HL-60 (cell line): ENCODE results near the gene B4GALNT1.

ENCODE experiments used
- DNase-seq, 2 experiments: peaks; one replicate each; pipeline ENCODE4 v3.0.0-alpha.2; 2010 to 2020; ENCODE audit warnings: low read depth in 1 of 2, low spot score in 1 of 2
- H3K27ac ChIP-seq: fragments of 250-450 bp; sonication (Bioruptor Pico); replicated peaks from 2 replicates; pipeline ENCODE4 v1.5.1; 2020; ENCODE audit warnings: mild to moderate bottlenecking, moderate library complexity
- H3K27me3 ChIP-seq: fragments of 250-450 bp; sonication (Bioruptor Pico); 2 replicates; pipeline ENCODE4 v1.5.1; 2021; ENCODE audit warnings: mild to moderate bottlenecking, moderate library complexity; ENCODE audit not compliant: insufficient read depth, poor library complexity, severe bottlenecking
- H3K4me3 ChIP-seq: replicated peaks from 2 replicates; pipeline ENCODE4 v1.5.1; 2011; ENCODE audit warnings: mild to moderate bottlenecking, control low read depth, low read length; ENCODE audit not compliant: insufficient read depth
- CTCF ChIP-seq: IDR thresholded peaks from one replicate; pipeline ENCODE4 v1.5.1; 2011; ENCODE audit warnings: low read length, control low read depth, inconsistent platforms; ENCODE audit not compliant: insufficient read depth
- GABPA ChIP-seq: IDR thresholded peaks from 2 replicates; pipeline ENCODE4 v1.6.1; 2012; ENCODE audit warnings: low read depth
- POLR2AphosphoS5 ChIP-seq: IDR thresholded peaks from 2 replicates; pipeline ENCODE4 v1.6.1; 2012; ENCODE audit warnings: low read depth
- SPI1 ChIP-seq: IDR thresholded peaks from 2 replicates; pipeline ENCODE4 v1.6.1; 2012; ENCODE audit warnings: low read depth, mild to moderate bottlenecking, borderline replicate concordance
- TF ChIP-seq, protein P1 (sequence below): IDR thresholded peaks from 2 replicates; pipeline ENCODE4 v1.6.1; 2012; ENCODE audit warnings: low read depth; ENCODE audit not compliant: insufficient replicate concordance

The B4GALNT1 gene

DNA sequence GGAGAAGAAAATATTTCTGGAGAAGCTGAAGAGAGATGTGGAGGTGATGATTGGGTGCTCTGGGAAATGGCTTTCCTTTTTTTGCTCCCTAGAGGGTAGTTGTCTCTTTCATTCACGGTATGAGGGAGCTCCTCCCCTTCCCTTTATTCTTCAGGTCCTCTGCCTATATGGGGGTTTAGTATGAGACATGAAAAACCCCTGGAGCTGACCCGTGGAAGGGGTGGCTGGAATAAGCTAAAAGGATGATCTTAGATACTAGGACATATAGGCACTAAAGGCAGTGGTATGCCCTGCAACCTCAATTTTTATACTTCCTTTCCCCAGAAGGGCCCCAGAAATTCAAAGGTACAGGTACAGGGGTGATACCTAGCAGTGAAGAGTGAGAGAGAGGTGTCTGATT lies 32.6 kb downstream of the B4GALNT1 start:
- TF ChIP-seq, protein P1, sequence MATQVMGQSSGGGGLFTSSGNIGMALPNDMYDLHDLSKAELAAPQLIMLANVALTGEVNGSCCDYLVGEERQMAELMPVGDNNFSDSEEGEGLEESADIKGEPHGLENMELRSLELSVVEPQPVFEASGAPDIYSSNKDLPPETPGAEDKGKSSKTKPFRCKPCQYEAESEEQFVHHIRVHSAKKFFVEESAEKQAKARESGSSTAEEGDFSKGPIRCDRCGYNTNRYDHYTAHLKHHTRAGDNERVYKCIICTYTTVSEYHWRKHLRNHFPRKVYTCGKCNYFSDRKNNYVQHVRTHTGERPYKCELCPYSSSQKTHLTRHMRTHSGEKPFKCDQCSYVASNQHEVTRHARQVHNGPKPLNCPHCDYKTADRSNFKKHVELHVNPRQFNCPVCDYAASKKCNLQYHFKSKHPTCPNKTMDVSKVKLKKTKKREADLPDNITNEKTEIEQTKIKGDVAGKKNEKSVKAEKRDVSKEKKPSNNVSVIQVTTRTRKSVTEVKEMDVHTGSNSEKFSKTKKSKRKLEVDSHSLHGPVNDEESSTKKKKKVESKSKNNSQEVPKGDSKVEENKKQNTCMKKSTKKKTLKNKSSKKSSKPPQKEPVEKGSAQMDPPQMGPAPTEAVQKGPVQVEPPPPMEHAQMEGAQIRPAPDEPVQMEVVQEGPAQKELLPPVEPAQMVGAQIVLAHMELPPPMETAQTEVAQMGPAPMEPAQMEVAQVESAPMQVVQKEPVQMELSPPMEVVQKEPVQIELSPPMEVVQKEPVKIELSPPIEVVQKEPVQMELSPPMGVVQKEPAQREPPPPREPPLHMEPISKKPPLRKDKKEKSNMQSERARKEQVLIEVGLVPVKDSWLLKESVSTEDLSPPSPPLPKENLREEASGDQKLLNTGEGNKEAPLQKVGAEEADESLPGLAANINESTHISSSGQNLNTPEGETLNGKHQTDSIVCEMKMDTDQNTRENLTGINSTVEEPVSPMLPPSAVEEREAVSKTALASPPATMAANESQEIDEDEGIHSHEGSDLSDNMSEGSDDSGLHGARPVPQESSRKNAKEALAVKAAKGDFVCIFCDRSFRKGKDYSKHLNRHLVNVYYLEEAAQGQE, result no peak
- TF ChIP-seq SPI1, result no peak
- no peak for TF ChIP-seq POLR2AphosphoS5
- TF ChIP-seq GABPA, result no peak
- no peak overlapping the region for H3K4me3 ChIP-seq
- peaks cover 8% of the 10 kb centered on the region for H3K27me3 ChIP-seq

DNA sequence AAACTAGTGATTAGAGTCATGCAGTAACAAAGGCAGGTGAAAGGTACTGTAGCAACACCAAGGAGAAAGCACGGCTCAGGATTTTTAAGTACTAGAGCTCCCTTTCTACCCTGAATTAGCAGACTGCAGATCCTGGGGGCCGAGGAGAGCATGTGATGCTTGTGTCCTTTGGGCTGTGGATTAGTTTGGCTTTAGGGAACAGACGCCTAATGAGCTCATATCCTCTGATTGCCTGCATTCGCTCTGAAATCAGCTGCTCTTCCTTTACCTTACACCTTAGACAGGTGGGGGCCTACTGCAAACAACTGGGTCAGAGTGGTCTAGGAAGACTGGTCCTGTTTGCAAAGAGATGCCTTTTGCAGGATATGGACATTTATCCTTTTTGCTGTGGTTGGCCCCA lies 39.8 kb downstream of the B4GALNT1 start:
- H3K27me3 ChIP-seq, result no peaks in the 10 kb centered on the region
- TF ChIP-seq, protein P1, result no peak
- TF ChIP-seq GABPA, result no peak
- TF ChIP-seq SPI1, result no peak
- TF ChIP-seq POLR2AphosphoS5, result no peak
- TF ChIP-seq CTCF, result no peak

More for the DNA sequence above, 32.6 kb downstream of the B4GALNT1 start:
- DNase-seq, result no peak
- no peak overlapping the region for H3K27ac ChIP-seq

GRCh38 chr12:57592551-57593165 lies 40.3 kb downstream of the B4GALNT1 start:
- Histone ChIP-seq H3K4me3 (no peak overlapping the region), H3K27me3 (no peaks in the 10 kb centered on the region), H3K27ac (no peak overlapping the region)
- no peak for DNase-seq
- no peak for TF ChIP-seq CTCF
- no peak for TF ChIP-seq SPI1
- no peak for TF ChIP-seq POLR2AphosphoS5
- TF ChIP-seq, protein P1, result no peak
- no peak for TF ChIP-seq GABPA

More for the DNA sequence above, 39.8 kb downstream of the B4GALNT1 start:
- no peak overlapping the region for H3K27ac ChIP-seq
- DNase-seq, result no peak
- no peak overlapping the region for H3K4me3 ChIP-seq
